ENCODE data around the gene RTTN.

Gene RTTN

GRCh38 chr18:70021043-70021442 lies 184.4 kb downstream of the RTTN start:
- H3K9ac ChIP-seq (ENCODE audit: low read depth, low read length) = no peak overlapping the region
- H3K4me1 ChIP-seq (ENCODE audit: insufficient read depth, low read length) = no peaks in the 10 kb centered on the region
- H3K9me3 ChIP-seq (ENCODE audit: insufficient read depth, low read depth, low read length) = no peaks in the 10 kb centered on the region
- H3K27ac ChIP-seq (ENCODE audit: low read length) = no peak overlapping the region
- H3K27me3 ChIP-seq (ENCODE audit: insufficient read depth, low read length) = no peaks in the 10 kb centered on the region
- peaks cover 41% of the 10 kb centered on the region for H3K36me3 ChIP-seq (ENCODE audit: insufficient read depth, low read depth, low read length)
- no peak overlapping the region for H3K4me3 ChIP-seq (ENCODE audit: low read length)

- no peak overlapping the region for H3K4me3 ChIP-seq (ENCODE audit: low read length)
- H3K27ac ChIP-seq (ENCODE audit: low read length) = no peak overlapping the region
- H3K36me3 ChIP-seq (ENCODE audit: insufficient read depth, low read depth, low read length) = peaks cover 41% of the 10 kb centered on the region
- H3K9ac ChIP-seq (ENCODE audit: low read depth, low read length) = no peak overlapping the region
- no peaks in the 10 kb centered on the region for H3K9me3 ChIP-seq (ENCODE audit: insufficient read depth, low read depth, low read length)
- no peaks in the 10 kb centered on the region for H3K27me3 ChIP-seq (ENCODE audit: insufficient read depth, low read length)
- H3K4me1 ChIP-seq (ENCODE audit: insufficient read depth, low read length) = no peaks in the 10 kb centered on the region
These were observed 185.5 kb downstream of the RTTN start for GRCh38 chr18:70019991-70020390.

GRCh38 chr18:70019136-70019535 lies 186.4 kb downstream of the RTTN start:
- Histone ChIP-seq H3K4me1 (ENCODE audit: insufficient read depth, low read length) (no peaks in the 10 kb centered on the region), H3K27ac (ENCODE audit: low read length) (no peak overlapping the region), H3K36me3 (ENCODE audit: insufficient read depth, low read depth, low read length) (peaks cover 35% of the 10 kb centered on the region)

GRCh38 chr18:70015127-70015526 lies 190.4 kb downstream of the RTTN start:
- no peak overlapping the region for H3K9ac ChIP-seq (ENCODE audit: low read depth, low read length)
- no peaks in the 10 kb centered on the region for H3K4me1 ChIP-seq (ENCODE audit: insufficient read depth, low read length)
- H3K4me3 ChIP-seq (ENCODE audit: low read length) = no peak overlapping the region
- H3K27ac ChIP-seq (ENCODE audit: low read length) = no peak overlapping the region
- no peaks in the 10 kb centered on the region for H3K9me3 ChIP-seq (ENCODE audit: insufficient read depth, low read depth, low read length)
- no peaks in the 10 kb centered on the region for H3K27me3 ChIP-seq (ENCODE audit: insufficient read depth, low read length)
- peaks cover 16% of the 10 kb centered on the region for H3K36me3 ChIP-seq (ENCODE audit: insufficient read depth, low read depth, low read length)

More at GRCh38 chr18:70019136-70019535, 186.4 kb downstream of the RTTN start:
- Histone ChIP-seq H3K9me3 (ENCODE audit: insufficient read depth, low read depth, low read length) (no peaks in the 10 kb centered on the region), H3K4me3 (ENCODE audit: low read length) (no peak overlapping the region), H3K27me3 (ENCODE audit: insufficient read depth, low read length) (no peaks in the 10 kb centered on the region), H3K9ac (ENCODE audit: low read depth, low read length) (no peak overlapping the region)

GRCh38 chr18:70005580-70005979 lies 199.9 kb downstream of the RTTN start:
- no peaks in the 10 kb centered on the region for H3K9me3 ChIP-seq (ENCODE audit: insufficient read depth, low read depth, low read length)
- H3K9ac ChIP-seq (ENCODE audit: low read depth, low read length) = no peak overlapping the region
- no peaks in the 10 kb centered on the region for H3K4me1 ChIP-seq (ENCODE audit: insufficient read depth, low read length)
- no peak overlapping the region for H3K4me3 ChIP-seq (ENCODE audit: low read length)
- H3K27me3 ChIP-seq (ENCODE audit: insufficient read depth, low read length) = no peaks in the 10 kb centered on the region
- H3K27ac ChIP-seq (ENCODE audit: low read length) = no peak overlapping the region
- peaks cover 4% of the 10 kb centered on the region; the same call in 1 of the 2 replicates for H3K36me3 ChIP-seq (ENCODE audit: insufficient read depth, low read depth, low read length)

GRCh38 chr18:70004696-70005095 lies 200.8 kb downstream of the RTTN start:
- H3K36me3 ChIP-seq (ENCODE audit: insufficient read depth, low read depth, low read length) = peaks cover 4% of the 10 kb centered on the region; the same call in 1 of the 2 replicates
- no peaks in the 10 kb centered on the region for H3K4me1 ChIP-seq (ENCODE audit: insufficient read depth, low read length)
- H3K27ac ChIP-seq (ENCODE audit: low read length) = no peak overlapping the region
- no peaks in the 10 kb centered on the region for H3K9me3 ChIP-seq (ENCODE audit: insufficient read depth, low read depth, low read length)
- H3K27me3 ChIP-seq (ENCODE audit: insufficient read depth, low read length) = no peaks in the 10 kb centered on the region
- no peak overlapping the region for H3K4me3 ChIP-seq (ENCODE audit: low read length)
- H3K9ac ChIP-seq (ENCODE audit: low read depth, low read length) = no peak overlapping the region

GRCh38 chr18:69999656-70000055 lies 205.8 kb downstream of the RTTN start:
- Histone ChIP-seq H3K9me3 (ENCODE audit: insufficient read depth, low read depth, low read length) (no peaks in the 10 kb centered on the region), H3K9ac (ENCODE audit: low read depth, low read length) (no peak overlapping the region), H3K4me1 (ENCODE audit: insufficient read depth, low read length) (peaks cover 22% of the 10 kb centered on the region; the same call in 1 of the 2 replicates), H3K36me3 (ENCODE audit: insufficient read depth, low read depth, low read length) (peaks cover 4% of the 10 kb centered on the region; the same call in 1 of the 2 replicates), H3K27ac (ENCODE audit: low read length) (no peak overlapping the region), H3K27me3 (ENCODE audit: insufficient read depth, low read length) (no peaks in the 10 kb centered on the region), H3K4me3 (ENCODE audit: low read length) (no peak overlapping the region)

- H3K27me3 ChIP-seq (ENCODE audit: insufficient read depth, low read length) = no peaks in the 10 kb centered on the region
- H3K36me3 ChIP-seq (ENCODE audit: insufficient read depth, low read depth, low read length) = peaks cover 4% of the 10 kb centered on the region; the same call in 1 of the 2 replicates
- H3K9me3 ChIP-seq (ENCODE audit: insufficient read depth, low read depth, low read length) = no peaks in the 10 kb centered on the region
- H3K9ac ChIP-seq (ENCODE audit: low read depth, low read length) = no peak overlapping the region
- H3K4me3 ChIP-seq (ENCODE audit: low read length) = no peak overlapping the region
- H3K27ac ChIP-seq (ENCODE audit: low read length) = no peak overlapping the region
- peaks cover 22% of the 10 kb centered on the region; the same call in 1 of the 2 replicates for H3K4me1 ChIP-seq (ENCODE audit: insufficient read depth, low read length)
These were observed 206.9 kb downstream of the RTTN start for GRCh38 chr18:69998523-69998987.

- no peak overlapping the region for H3K4me3 ChIP-seq (ENCODE audit: low read length)
- no peak overlapping the region for H3K9ac ChIP-seq (ENCODE audit: low read depth, low read length)
- no peak overlapping the region for H3K27ac ChIP-seq (ENCODE audit: low read length)
- no peaks in the 10 kb centered on the region for H3K27me3 ChIP-seq (ENCODE audit: insufficient read depth, low read length)
- no peaks in the 10 kb centered on the region for H3K9me3 ChIP-seq (ENCODE audit: insufficient read depth, low read depth, low read length)
- H3K4me1 ChIP-seq (ENCODE audit: insufficient read depth, low read length) = peaks cover 22% of the 10 kb centered on the region; the same call in 1 of the 2 replicates
- H3K36me3 ChIP-seq (ENCODE audit: insufficient read depth, low read depth, low read length) = peaks cover 4% of the 10 kb centered on the region; the same call in 1 of the 2 replicates
These were observed 208.3 kb downstream of the RTTN start for GRCh38 chr18:69996951-69997798.

GRCh38 chr18:69996417-69996816 lies 209.1 kb downstream of the RTTN start:
- H3K36me3 ChIP-seq (ENCODE audit: insufficient read depth, low read depth, low read length) = no peaks in the 10 kb centered on the region
- H3K4me1 ChIP-seq (ENCODE audit: insufficient read depth, low read length) = peaks cover 22% of the 10 kb centered on the region; the same call in 1 of the 2 replicates
- no peak overlapping the region for H3K27ac ChIP-seq (ENCODE audit: low read length)
- H3K9ac ChIP-seq (ENCODE audit: low read depth, low read length) = no peak overlapping the region
- no peaks in the 10 kb centered on the region for H3K9me3 ChIP-seq (ENCODE audit: insufficient read depth, low read depth, low read length)
- no peaks in the 10 kb centered on the region for H3K27me3 ChIP-seq (ENCODE audit: insufficient read depth, low read length)
- H3K4me3 ChIP-seq (ENCODE audit: low read length) = no peak overlapping the region

GRCh38 chr18:69995774-69996173 lies 209.7 kb downstream of the RTTN start:
- Histone ChIP-seq H3K9ac (ENCODE audit: low read depth, low read length) (no peak overlapping the region), H3K27me3 (ENCODE audit: insufficient read depth, low read length) (no peaks in the 10 kb centered on the region), H3K4me1 (ENCODE audit: insufficient read depth, low read length) (peaks cover 22% of the 10 kb centered on the region; the same call in 1 of the 2 replicates), H3K4me3 (ENCODE audit: low read length) (no peak overlapping the region), H3K9me3 (ENCODE audit: insufficient read depth, low read depth, low read length) (no peaks in the 10 kb centered on the region), H3K36me3 (ENCODE audit: insufficient read depth, low read depth, low read length) (no peaks in the 10 kb centered on the region), H3K27ac (ENCODE audit: low read length) (no peak overlapping the region)

- H3K27me3 ChIP-seq (ENCODE audit: insufficient read depth, low read length) = no peaks in the 10 kb centered on the region
- H3K4me3 ChIP-seq (ENCODE audit: low read length) = no peak overlapping the region
- no peak overlapping the region for H3K9ac ChIP-seq (ENCODE audit: low read depth, low read length)
These were observed 212.7 kb downstream of the RTTN start for GRCh38 chr18:69992776-69993175.

More at GRCh38 chr18:69992776-69993175, 212.7 kb downstream of the RTTN start:
- Histone ChIP-seq H3K9me3 (ENCODE audit: insufficient read depth, low read depth, low read length) (no peaks in the 10 kb centered on the region), H3K27ac (ENCODE audit: low read length) (no peak overlapping the region), H3K36me3 (ENCODE audit: insufficient read depth, low read depth, low read length) (no peaks in the 10 kb centered on the region), H3K4me1 (ENCODE audit: insufficient read depth, low read length) (peaks cover 22% of the 10 kb centered on the region; the same call in 1 of the 2 replicates)

All from iPS-20b (cell line).